IPS-20b (cell line): ENCODE results near the gene F11.
"Not testable (repeated sequence)": the region's sequence is repeated elsewhere in the genome, so short reads cannot be mapped to it uniquely, and the experiment has no call there.

Source experiments
- H3K27ac ChIP-seq: one replicate; pipeline ENCODE4 v1.5.1; 2013; ENCODE audit warnings: low read length
- H3K27me3 ChIP-seq: 2 replicates; pipeline ENCODE4 v1.6.1; 2013; ENCODE audit warnings: mild to moderate bottlenecking, low read length, inconsistent platforms; ENCODE audit not compliant: insufficient read depth
- H3K36me3 ChIP-seq: 2 replicates; pipeline ENCODE4 v1.6.1; 2013; ENCODE audit warnings: low read depth, mild to moderate bottlenecking, inconsistent platforms, low read length, moderate library complexity; ENCODE audit not compliant: insufficient read depth
- H3K4me1 ChIP-seq: 2 replicates; pipeline ENCODE4 v1.6.1; 2013; ENCODE audit warnings: mild to moderate bottlenecking, control low read depth, inconsistent platforms, low read length, moderate library complexity; ENCODE audit not compliant: insufficient read depth
- H3K4me3 ChIP-seq: 2 replicates; pipeline ENCODE4 v1.5.1; 2013; ENCODE audit warnings: mild to moderate bottlenecking, low read length, inconsistent platforms
- H3K9ac ChIP-seq: 2 replicates; pipeline ENCODE4 v1.6.1; 2013; ENCODE audit warnings: low read depth, mild to moderate bottlenecking, inconsistent platforms, low read length, moderate library complexity
- H3K9me3 ChIP-seq: 2 replicates; pipeline ENCODE4 v1.6.1; 2013; ENCODE audit warnings: mild to moderate bottlenecking, low read depth, low read length, inconsistent platforms; ENCODE audit not compliant: insufficient read depth

Gene F11

DNA sequence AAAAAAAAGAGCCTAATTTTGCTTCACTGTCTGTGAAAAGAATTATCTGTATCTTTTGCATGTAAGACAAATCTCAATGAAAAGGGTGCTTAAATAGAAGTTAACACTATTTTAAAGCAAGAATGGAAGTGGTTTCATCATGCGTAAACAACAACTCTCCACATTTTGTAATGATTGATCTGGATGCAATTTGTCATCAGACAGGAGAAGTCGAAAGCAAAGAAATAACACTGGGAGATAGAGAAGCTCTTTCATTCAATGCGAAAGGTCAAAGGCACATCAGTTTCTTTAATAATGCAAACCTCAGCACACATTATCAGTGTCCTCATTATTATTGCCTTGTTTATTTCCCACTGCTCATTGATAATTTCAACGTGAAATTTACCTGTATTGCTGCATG lies 29.9 kb upstream of the F11 start:
- no peak overlapping the region for H3K27ac ChIP-seq
- H3K4me3 ChIP-seq, result no peak overlapping the region
- H3K27me3 ChIP-seq, result no peaks in the 10 kb centered on the region
- H3K4me1 ChIP-seq, result no peaks in the 10 kb centered on the region; the same call in 1 of the 2 replicates
- no peaks in the 10 kb centered on the region for H3K9me3 ChIP-seq
- H3K36me3 ChIP-seq, result no peaks in the 10 kb centered on the region
- H3K9ac ChIP-seq, result no peak overlapping the region

DNA sequence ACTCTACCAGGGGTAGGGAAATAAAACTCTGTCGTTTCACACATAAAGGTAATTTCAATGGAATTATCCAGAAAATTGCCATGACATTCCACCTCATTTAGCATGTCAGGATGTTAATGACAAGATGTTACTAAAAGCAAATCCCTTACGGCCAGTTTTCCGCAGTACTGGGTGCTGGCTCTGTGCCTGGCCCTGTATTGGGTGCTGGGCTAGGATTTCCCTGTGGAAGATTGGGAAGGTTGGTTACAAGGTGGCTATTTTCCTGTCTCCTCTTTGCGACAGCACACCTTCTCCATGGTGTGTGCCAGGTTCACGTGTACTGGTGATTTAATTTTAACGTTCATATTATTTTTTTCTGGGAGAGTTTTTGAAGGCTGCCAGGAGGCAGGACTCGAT lies 25.5 kb upstream of the F11 start:
- peaks cover 30% of the 10 kb centered on the region; the same call in 1 of the 2 replicates for H3K36me3 ChIP-seq
- peaks cover 11% of the 10 kb centered on the region; the same call in 1 of the 2 replicates for H3K4me1 ChIP-seq
- no peaks in the 10 kb centered on the region for H3K9me3 ChIP-seq
- no peaks in the 10 kb centered on the region for H3K27me3 ChIP-seq
- peak overlapping the region; percentile 14; the same call in 1 of the 2 replicates for H3K9ac ChIP-seq
- no peak overlapping the region for H3K27ac ChIP-seq
- H3K4me3 ChIP-seq, result no peak overlapping the region

- H3K27ac ChIP-seq, result peak overlapping the region; percentile 39
- H3K9ac ChIP-seq, result peak overlapping the region; percentile 62; the same call in 1 of the 2 replicates
- peaks cover 11% of the 10 kb centered on the region; the same call in 1 of the 2 replicates for H3K4me1 ChIP-seq
- peaks cover 32% of the 10 kb centered on the region; the same call in 1 of the 2 replicates for H3K36me3 ChIP-seq
- H3K27me3 ChIP-seq, result no peaks in the 10 kb centered on the region
- peak overlapping the region; percentile 52; the same call in 1 of the 2 replicates for H3K4me3 ChIP-seq
- H3K9me3 ChIP-seq, result no peaks in the 10 kb centered on the region
These were observed 25.0 kb upstream of the F11 start for GRCh38 chr4:186240848-186241491.

DNA sequence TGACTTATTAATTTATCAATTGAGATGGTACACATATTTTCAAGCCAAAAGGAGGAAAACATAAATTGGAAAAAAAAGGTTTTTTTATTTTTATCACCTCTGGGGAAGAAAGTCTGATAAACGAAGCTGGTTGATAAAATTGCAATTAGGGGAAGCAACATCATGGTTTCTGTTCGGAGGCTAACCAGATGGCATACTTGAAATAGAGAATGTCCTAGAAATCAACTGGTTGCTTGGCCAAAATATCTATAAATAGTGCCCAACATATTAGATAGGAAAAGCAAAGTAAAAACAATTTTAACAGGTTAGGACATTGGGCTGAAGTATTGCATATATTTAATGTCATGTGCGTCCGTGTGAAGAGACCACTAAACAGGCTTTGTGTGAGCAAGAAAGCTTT lies 24.4 kb upstream of the F11 start:
- peak overlapping the region; percentile 39 for H3K27ac ChIP-seq
- peak overlapping the region; percentile 62; the same call in 1 of the 2 replicates for H3K9ac ChIP-seq
- H3K27me3 ChIP-seq, result no peaks in the 10 kb centered on the region
- no peaks in the 10 kb centered on the region for H3K9me3 ChIP-seq
- H3K4me1 ChIP-seq, result peaks cover 11% of the 10 kb centered on the region; the same call in 1 of the 2 replicates
- H3K4me3 ChIP-seq, result peak overlapping the region; percentile 52; the same call in 1 of the 2 replicates
- peaks cover 32% of the 10 kb centered on the region; the same call in 1 of the 2 replicates for H3K36me3 ChIP-seq

DNA sequence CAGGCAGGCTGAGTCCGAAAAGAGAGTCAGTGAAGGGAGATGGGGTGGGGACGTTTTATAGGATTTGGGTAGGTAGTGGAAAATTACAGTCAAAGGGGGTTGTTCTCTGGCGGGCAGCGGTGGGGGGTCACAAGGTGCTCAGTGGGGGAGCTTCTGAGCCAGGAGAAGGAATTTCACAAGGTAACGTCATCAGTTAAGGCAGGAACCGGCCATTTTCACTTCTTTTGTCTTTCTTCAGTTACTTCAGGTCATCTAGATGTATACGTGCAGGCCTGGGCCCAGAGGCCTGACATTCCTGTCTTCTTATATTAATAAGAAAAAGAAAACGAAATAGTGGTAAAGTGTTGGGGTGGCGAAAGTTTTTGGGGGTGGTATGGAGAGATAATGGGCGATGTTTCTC lies 24.0 kb upstream of the F11 start:
- not testable (repeated sequence) for H3K27ac ChIP-seq

DNA sequence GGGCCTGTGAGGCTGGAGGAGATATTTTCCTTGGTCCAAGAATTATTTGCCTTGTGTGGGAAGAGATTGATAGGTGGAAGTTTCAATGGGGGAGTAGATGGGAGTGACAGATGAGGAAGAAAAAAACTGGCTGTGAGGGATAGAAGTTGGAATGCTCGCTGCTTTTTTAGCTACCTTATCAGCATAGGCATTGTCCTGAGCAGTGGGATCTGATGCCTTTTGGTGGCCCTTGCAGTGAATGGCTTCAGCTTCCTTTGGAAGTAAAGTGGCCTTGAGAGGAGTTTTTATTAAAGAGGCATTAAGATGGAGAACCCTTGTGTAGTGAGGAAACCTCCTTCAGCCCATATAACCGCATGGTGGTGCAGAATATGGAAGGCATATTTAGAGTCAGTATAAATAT lies 22.7 kb upstream of the F11 start:
- peak overlapping the region; percentile 68 for H3K4me3 ChIP-seq
- no peaks in the 10 kb centered on the region for H3K9me3 ChIP-seq
- no peak overlapping the region for H3K27ac ChIP-seq
- H3K27me3 ChIP-seq, result no peaks in the 10 kb centered on the region
- H3K36me3 ChIP-seq, result peaks cover 32% of the 10 kb centered on the region; the same call in 1 of the 2 replicates
- peak overlapping the region; percentile 9; the same call in 1 of the 2 replicates for H3K9ac ChIP-seq
- H3K4me1 ChIP-seq, result peaks cover 18% of the 10 kb centered on the region; the same call in 1 of the 2 replicates

More for the DNA sequence above, 24.0 kb upstream of the F11 start:
- H3K27me3 ChIP-seq, H3K9me3 ChIP-seq: not testable (repeated sequence)
- Histone ChIP-seq H3K4me3 (peak overlapping the region; percentile 68; the same call in 1 of the 2 replicates), H3K9ac (peak overlapping the region; percentile 62; the same call in 1 of the 2 replicates), H3K4me1 (peaks cover 11% of the 10 kb centered on the region; the same call in 1 of the 2 replicates), H3K36me3 (peaks cover 32% of the 10 kb centered on the region; the same call in 1 of the 2 replicates)

GRCh38 chr4:186244835-186245234 lies 21.2 kb upstream of the F11 start:
- peak overlapping the region; percentile 42 for H3K27ac ChIP-seq
- H3K9me3 ChIP-seq, result no peaks in the 10 kb centered on the region
- H3K9ac ChIP-seq, result peak overlapping the region; percentile 94; the same call in 1 of the 2 replicates
- H3K4me1 ChIP-seq, result peaks cover 31% of the 10 kb centered on the region; the same call in 1 of the 2 replicates
- peaks cover 32% of the 10 kb centered on the region; the same call in 1 of the 2 replicates for H3K36me3 ChIP-seq
- H3K27me3 ChIP-seq, result no peaks in the 10 kb centered on the region
- peak overlapping the region; percentile 68 for H3K4me3 ChIP-seq

- Histone ChIP-seq H3K4me3 (peak overlapping the region; percentile 79), H3K36me3 (peaks cover 28% of the 10 kb centered on the region; the same call in 1 of the 2 replicates), H3K27ac (peak overlapping the region; percentile 70), H3K9ac (peak overlapping the region; percentile 94), H3K4me1 (peaks cover 47% of the 10 kb centered on the region)
- not testable (repeated sequence) for H3K27me3 ChIP-seq, H3K9me3 ChIP-seq
These were observed 18.8 kb upstream of the F11 start for GRCh38 chr4:186247062-186247752.

- peaks cover 23% of the 10 kb centered on the region; the same call in 1 of the 2 replicates for H3K36me3 ChIP-seq
- peak overlapping the region; percentile 90 for H3K27ac ChIP-seq
- H3K9me3 ChIP-seq, result no peaks in the 10 kb centered on the region
- H3K27me3 ChIP-seq, result no peaks in the 10 kb centered on the region
- H3K4me1 ChIP-seq, result peaks cover 43% of the 10 kb centered on the region
- peak overlapping the region; percentile 54 for H3K4me3 ChIP-seq
- H3K9ac ChIP-seq, result peak overlapping the region; percentile 81
These were observed 17.3 kb upstream of the F11 start for GRCh38 chr4:186248643-186249042.

GRCh38 chr4:186249785-186250754 lies 15.9 kb upstream of the F11 start:
- Histone ChIP-seq H3K9ac (peak overlapping the region; percentile 81), H3K27me3 (no peaks in the 10 kb centered on the region), H3K36me3 (peaks cover 10% of the 10 kb centered on the region; the same call in 1 of the 2 replicates), H3K4me3 (peak overlapping the region; percentile 54), H3K4me1 (peaks cover 43% of the 10 kb centered on the region), H3K27ac (peak overlapping the region; percentile 90), H3K9me3 (no peaks in the 10 kb centered on the region)

DNA sequence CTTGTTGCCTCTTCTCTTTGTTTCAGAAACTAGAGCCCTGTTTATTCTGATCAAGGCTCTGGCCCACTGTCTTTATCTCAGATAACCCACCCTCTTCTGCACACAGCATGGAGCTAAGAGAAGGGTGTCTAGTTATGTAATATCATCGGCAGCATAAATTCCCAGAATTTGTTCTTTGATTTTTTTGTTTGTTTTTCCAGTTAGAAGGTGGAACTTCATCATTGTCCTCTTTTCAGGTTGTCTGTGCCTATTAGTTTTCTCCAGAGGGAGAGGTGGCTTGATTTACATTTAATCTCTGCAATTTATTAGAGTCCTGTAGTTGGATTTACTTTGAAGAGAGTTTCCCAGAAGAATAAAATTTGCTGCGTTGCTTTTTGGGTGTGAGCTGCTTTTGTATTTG lies 15.2 kb upstream of the F11 start:
- Histone ChIP-seq H3K4me3 (peak overlapping the region; percentile 54), H3K27me3 (no peaks in the 10 kb centered on the region), H3K27ac (peak overlapping the region; percentile 90), H3K9ac (peak overlapping the region; percentile 81), H3K4me1 (peaks cover 43% of the 10 kb centered on the region), H3K9me3 (no peaks in the 10 kb centered on the region), H3K36me3 (peaks cover 4% of the 10 kb centered on the region; the same call in 1 of the 2 replicates)
